SH-SY5Y (cell line): ENCODE data around the gene ZC3H14.

Experiments used
- GATA2 ChIP-seq: IDR thresholded peaks from 2 replicates; pipeline ENCODE4 v1.6.1; 2011; ENCODE audit warnings: mild to moderate bottlenecking, low read depth, low read length
- GATA3 ChIP-seq: IDR thresholded peaks from 2 replicates; pipeline ENCODE4 v1.6.1; 2011; ENCODE audit warnings: low read depth, mild to moderate bottlenecking, low read length, moderate library complexity

Gene ZC3H14

GRCh38 chr14:88611878-88612277 is 49.0 kb downstream of the ZC3H14 start:
- TF ChIP-seq GATA3, result no peak
- no peak for TF ChIP-seq GATA2

GRCh38 chr14:88612981-88613380 is 50.1 kb downstream of the ZC3H14 start:
- TF ChIP-seq GATA2, result no peak
- TF ChIP-seq GATA3, result no peak

DNA sequence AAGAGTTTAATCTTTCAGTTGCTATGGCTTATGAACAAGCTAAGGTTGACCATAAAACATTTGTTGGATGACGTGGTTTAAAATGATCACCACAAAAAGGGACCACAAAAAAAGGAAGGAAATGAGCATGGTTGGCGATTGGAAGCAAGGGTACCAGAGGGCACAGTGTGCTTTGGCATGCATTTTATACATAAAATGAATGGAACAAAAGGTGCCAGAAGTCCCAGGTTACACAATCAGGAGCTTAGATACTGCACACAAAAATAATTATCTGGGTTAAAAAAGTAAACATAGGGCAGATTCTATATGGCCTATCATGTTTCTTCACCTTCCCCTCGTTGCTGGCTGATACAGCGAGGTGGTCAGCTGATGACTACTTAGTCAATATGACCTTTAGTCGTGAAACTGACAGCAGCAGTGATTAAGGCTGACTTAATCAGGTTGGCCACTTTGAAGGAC is 50.7 kb downstream of the ZC3H14 start:
- TF ChIP-seq GATA2 (no peak), GATA3 (no peak)

GRCh38 chr14:88614218-88614907 is 51.5 kb downstream of the ZC3H14 start:
- TF ChIP-seq GATA2 (no peak), GATA3 (no peak)

DNA sequence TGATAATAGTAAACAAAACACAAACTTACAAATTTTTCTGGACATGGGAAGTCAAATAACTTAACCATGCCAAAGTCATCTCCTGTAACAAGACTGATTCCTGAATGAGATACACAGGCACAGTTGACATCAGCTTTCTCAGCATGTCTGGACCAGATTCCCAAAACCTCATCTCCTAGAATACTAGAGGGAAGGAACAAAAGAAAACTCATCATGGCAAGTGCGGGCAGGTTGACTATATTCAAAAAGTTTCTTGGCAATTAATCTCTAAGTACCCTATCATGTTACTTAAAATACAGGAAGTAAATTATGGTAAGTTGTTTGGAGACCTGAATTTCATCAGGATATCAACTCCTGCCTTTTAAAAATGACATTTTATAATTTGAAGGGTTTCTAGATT is 53.9 kb downstream of the ZC3H14 start:
- TF ChIP-seq GATA3 (no peak), GATA2 (no peak)

DNA sequence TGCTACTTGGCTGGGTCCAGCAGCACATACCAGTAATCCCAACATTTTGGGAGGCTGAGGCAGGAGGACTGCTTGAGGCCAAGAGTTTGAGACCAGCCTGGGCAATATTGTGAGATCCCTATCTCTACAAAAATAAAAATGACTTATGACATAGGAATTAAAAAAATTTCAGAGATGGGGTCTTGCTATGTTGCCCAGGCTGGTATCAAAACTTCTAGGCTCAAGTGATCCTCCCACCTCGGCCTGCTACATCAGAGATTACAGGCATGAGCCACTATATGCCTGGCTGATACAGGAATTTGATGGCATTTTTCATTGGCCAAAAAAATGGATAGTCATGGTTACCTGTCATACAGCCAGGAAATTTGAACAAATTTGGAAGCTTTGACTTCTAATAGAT is 54.6 kb downstream of the ZC3H14 start:
- TF ChIP-seq GATA2, result no peak
- TF ChIP-seq GATA3, result no peak

GRCh38 chr14:88618476-88618875 is 55.6 kb downstream of the ZC3H14 start:
- TF ChIP-seq GATA3 (no peak), GATA2 (no peak)

- TF ChIP-seq GATA2 (no peak), GATA3 (no peak)
These were observed 58.3 kb downstream of the ZC3H14 start for GRCh38 chr14:88621100-88621499.

DNA sequence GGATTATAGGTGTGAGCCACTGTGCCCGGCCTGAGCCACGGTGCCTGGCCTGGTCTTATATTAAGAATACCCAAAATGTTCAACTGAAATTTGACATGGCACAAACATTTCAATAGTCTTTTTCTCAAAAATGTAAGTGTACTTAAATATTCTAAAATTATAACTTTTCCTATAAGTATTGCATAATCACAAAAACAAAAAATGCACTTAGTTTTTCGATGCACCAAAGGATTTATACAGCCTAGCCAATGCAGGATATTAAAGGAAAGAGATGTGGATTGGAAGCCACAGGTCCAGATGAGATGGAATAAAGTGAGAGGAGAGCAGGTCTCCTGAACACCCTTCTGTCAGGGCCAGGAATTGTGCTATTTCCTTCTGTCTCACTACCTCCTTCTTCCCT is 62.8 kb downstream of the ZC3H14 start:
- no peak for TF ChIP-seq GATA2
- no peak for TF ChIP-seq GATA3

DNA sequence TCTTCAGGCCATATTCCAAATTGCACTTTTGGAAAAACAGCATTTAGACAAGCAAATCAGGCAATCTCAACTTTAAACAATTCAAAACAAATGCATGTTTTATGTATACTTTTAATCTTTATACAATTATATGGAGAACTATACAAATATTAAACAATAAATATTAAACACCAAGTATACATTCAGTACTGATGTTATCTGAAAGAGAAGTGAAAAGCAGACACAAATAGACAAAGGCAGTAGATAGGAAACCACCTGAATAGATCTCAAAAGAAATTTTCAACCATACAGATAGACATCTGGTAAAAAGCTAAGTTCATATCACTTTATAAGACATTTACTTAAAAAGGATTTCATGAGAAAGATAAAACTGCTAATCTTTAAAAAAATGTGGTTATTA is 65.2 kb downstream of the ZC3H14 start:
- no peak for TF ChIP-seq GATA2

DNA sequence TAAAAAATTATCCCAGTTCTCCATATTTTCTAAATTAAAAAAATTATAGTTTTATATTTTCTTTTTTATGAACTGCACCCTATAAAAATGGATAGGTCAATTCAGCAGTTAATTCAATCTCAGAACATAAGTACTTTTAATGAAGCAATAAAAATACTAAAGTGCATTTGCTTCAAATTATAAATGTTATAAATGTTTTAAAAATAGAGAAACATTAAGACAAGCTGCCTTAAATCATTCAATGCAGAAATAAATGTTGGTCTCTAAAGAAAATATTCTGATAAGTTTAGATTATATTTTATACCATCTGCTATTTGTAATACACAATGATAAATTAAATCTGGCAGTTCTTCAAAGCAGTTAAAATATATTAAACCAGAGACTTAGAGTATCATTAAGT is 65.6 kb downstream of the ZC3H14 start:
- TF ChIP-seq GATA3 (no peak), GATA2 (no peak)

- TF ChIP-seq GATA3 (no peak), GATA2 (no peak)
These were observed 67.7 kb downstream of the ZC3H14 start for GRCh38 chr14:88630565-88630964.

DNA sequence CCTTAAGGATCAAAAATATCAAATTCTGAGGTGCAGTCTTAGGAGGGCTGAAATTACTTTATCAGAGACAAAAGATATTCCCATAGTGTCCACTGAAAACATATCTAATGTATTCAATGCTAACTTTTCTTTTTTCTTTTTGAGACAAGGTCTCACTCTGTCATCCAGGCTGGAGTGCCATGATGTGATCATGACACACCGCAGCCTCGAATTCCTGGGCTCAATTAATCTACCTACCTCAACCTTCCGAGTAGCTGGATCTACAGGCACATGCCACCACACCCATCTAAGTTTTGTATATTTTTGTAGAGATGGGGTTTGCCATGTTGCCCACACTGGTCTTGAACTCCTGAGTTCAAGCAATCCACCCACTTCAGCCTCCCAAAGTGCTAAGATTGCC is 68.3 kb downstream of the ZC3H14 start:
- no peak for TF ChIP-seq GATA3
- no peak for TF ChIP-seq GATA2

GRCh38 chr14:88632512-88632911 is 69.7 kb downstream of the ZC3H14 start:
- no peak for TF ChIP-seq GATA2

DNA sequence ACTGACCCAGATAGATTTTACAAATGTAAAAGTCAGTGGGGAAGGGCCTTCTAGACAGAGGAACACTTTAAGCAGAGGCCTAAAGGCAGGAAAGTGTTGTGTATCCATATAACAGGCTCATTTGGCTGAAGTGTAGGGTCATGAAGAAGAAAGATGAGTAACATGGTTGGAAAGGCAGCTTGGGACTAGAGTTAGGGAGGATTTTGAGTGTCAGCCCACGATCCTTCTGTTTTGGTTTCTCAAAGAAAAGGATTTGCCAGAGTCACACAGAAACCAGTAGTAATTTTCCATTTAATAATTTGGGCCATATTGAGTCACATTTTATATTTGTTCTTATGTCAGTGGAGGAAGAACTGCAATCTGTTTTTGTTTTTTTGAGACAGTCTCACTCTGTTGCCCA is 76.4 kb downstream of the ZC3H14 start:
- TF ChIP-seq GATA3 (no peak), GATA2 (no peak)

- TF ChIP-seq GATA2 (no peak), GATA3 (no peak)
These were observed 97.2 kb downstream of the ZC3H14 start for GRCh38 chr14:88660056-88660455.
